Central memory CD8-positive, alpha-beta T cell (primary cell): ENCODE data around the gene DPP3.

Experiments
- ATAC-seq: fragments of 150-1000 bp; cut with Tn5 transposase; replicated peaks from 2 replicates; pipeline ENCODE4 v1.10.0; 2022; ENCODE audit warnings: mild to moderate bottlenecking, moderate FRiP score, moderate number of reproducible peaks; ENCODE audit not compliant: poor library complexity, severe bottlenecking; ENCODE audit errors: extremely low read depth
- DNase-seq, 2 donors: peaks; one replicate each; pipeline ENCODE4 v3.0.0; 2021; ENCODE audit warnings: low spot score in 2 of 2
- H3K27ac Mint-ChIP-seq: one replicate; pipeline ENCODE4 v1.8.0; 2022; ENCODE audit warnings: low read depth, mild to moderate bottlenecking, moderate library complexity, mixed read lengths
- H3K27me3 Mint-ChIP-seq: one replicate; pipeline ENCODE4 v1.8.0; 2022; ENCODE audit warnings: mixed read lengths
- H3K36me3 Mint-ChIP-seq: one replicate; pipeline ENCODE4 v1.8.0; 2022; ENCODE audit warnings: mild to moderate bottlenecking, moderate library complexity, mixed read lengths; ENCODE audit not compliant: insufficient read depth
- H3K4me1 Mint-ChIP-seq: one replicate; pipeline ENCODE4 v1.8.0; 2022; ENCODE audit warnings: mixed read lengths
- H3K4me3 Mint-ChIP-seq: one replicate; pipeline ENCODE4 v1.8.0; 2022; ENCODE audit warnings: mild to moderate bottlenecking, moderate library complexity, mixed read lengths
- H3K9me3 Mint-ChIP-seq: one replicate; pipeline ENCODE4 v1.8.0; 2022; ENCODE audit warnings: mixed read lengths

DPP3 gene

GRCh38 chr11:66477263-66478201 is 2.7 kb upstream of the DPP3 start:
- Mint-ChIP-seq H3K27ac (no peak overlapping the region), H3K9me3 (no peaks in the 10 kb centered on the region), H3K4me3 (no peak overlapping the region), H3K27me3 (no peaks in the 10 kb centered on the region), H3K4me1 (peaks cover 29% of the 10 kb centered on the region), H3K36me3 (peaks cover 10% of the 10 kb centered on the region)
- no peak for DNase-seq
- ATAC-seq, result no peak

GRCh38 chr11:66478729-66479393 is 1.4 kb upstream of the DPP3 start:
- DNase-seq, result no peak
- peaks cover 14% of the 10 kb centered on the region for H3K36me3 Mint-ChIP-seq
- no peaks in the 10 kb centered on the region for H3K27me3 Mint-ChIP-seq
- H3K4me3 Mint-ChIP-seq, result peak overlapping the region; percentile 89
- peak overlapping the region; percentile 65 for H3K27ac Mint-ChIP-seq
- ATAC-seq, result no peak
- no peaks in the 10 kb centered on the region for H3K9me3 Mint-ChIP-seq
- H3K4me1 Mint-ChIP-seq, result peaks cover 30% of the 10 kb centered on the region

GRCh38 chr11:66479394-66480116 is 679 bp upstream of the DPP3 start:
- ATAC-seq (no peak), DNase-seq (no peak)
- H3K27ac Mint-ChIP-seq, result peak overlapping the region; percentile 65
- H3K4me3 Mint-ChIP-seq, result peak overlapping the region; percentile 89
- peaks cover 9% of the 10 kb centered on the region for H3K36me3 Mint-ChIP-seq
- no peaks in the 10 kb centered on the region for H3K9me3 Mint-ChIP-seq
- peaks cover 30% of the 10 kb centered on the region for H3K4me1 Mint-ChIP-seq
- H3K27me3 Mint-ChIP-seq, result no peaks in the 10 kb centered on the region

DNA sequence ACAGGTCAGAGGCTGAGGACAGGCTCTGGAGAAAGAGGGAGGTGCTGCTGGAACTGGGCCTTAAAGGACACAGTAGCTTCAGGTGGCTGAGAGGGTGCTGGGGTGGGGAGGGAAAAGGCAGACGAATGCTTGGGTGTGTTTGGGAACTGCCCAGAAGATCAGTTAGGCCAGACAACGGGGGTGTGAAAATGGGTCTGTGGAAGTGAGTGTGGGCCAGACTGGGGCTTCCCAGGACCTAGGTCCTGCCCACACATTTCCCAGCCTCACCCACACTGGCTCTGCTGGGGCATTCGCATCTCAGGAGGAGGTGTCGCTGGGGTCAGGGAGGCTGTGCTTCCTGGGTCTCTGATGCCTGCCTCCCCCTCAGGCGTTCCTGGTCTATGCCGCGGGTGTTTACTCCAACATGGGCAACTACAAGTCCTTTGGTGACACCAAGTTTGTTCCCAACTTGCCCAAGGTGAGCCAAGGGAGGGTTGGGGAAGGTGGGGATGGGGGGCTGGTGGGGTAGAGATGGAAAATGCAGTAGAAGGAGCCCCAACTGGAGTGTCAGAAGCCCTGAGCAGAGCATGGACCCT is 4.7 kb downstream of the DPP3 start:
- H3K36me3 Mint-ChIP-seq, result peaks cover 10% of the 10 kb centered on the region
- H3K4me3 Mint-ChIP-seq, result no peak overlapping the region
- ATAC-seq (no peak), DNase-seq (no peak)
- H3K27ac Mint-ChIP-seq, result no peak overlapping the region
- H3K9me3 Mint-ChIP-seq, result no peaks in the 10 kb centered on the region
- H3K4me1 Mint-ChIP-seq, result peaks cover 6% of the 10 kb centered on the region
- H3K27me3 Mint-ChIP-seq, result no peaks in the 10 kb centered on the region

DNA sequence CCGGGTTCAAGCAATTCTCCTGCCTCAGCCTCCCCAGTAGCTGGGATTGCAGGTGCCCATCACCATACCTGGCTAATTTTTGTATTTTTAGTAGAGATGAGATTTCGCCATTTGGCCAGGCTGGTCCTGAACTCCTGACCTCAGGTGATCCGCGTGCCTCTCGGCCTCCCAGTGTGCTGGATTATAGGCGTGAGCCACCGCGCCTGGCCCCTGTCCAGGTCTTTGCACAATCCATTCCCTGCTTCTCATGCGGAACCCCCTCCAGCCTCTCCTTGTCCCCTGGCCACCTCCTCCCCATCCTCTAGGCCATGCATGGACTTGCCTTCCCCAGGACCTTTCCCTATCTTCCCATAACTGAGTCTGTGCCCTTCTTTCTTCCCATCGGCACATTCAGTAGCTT is 8.7 kb downstream of the DPP3 start:
- Mint-ChIP-seq H3K4me3 (no peak overlapping the region), H3K4me1 (no peaks in the 10 kb centered on the region), H3K9me3 (no peaks in the 10 kb centered on the region), H3K27me3 (no peaks in the 10 kb centered on the region), H3K36me3 (peaks cover 10% of the 10 kb centered on the region), H3K27ac (no peak overlapping the region)
- ATAC-seq (no peak), DNase-seq (no peak)

- ATAC-seq (no peak), DNase-seq (no peak)
- Mint-ChIP-seq H3K27ac (no peak overlapping the region), H3K9me3 (no peaks in the 10 kb centered on the region), H3K27me3 (no peaks in the 10 kb centered on the region), H3K36me3 (peaks cover 10% of the 10 kb centered on the region), H3K4me3 (no peak overlapping the region), H3K4me1 (no peaks in the 10 kb centered on the region)
Observed at GRCh38 chr11:66489636-66490035, 9.4 kb downstream of the DPP3 start.

GRCh38 chr11:66491315-66491935 is 11.2 kb downstream of the DPP3 start:
- H3K4me3 Mint-ChIP-seq, result no peak overlapping the region
- no peak overlapping the region for H3K27ac Mint-ChIP-seq
- H3K9me3 Mint-ChIP-seq, result no peaks in the 10 kb centered on the region
- peaks cover 10% of the 10 kb centered on the region for H3K36me3 Mint-ChIP-seq
- H3K27me3 Mint-ChIP-seq, result no peaks in the 10 kb centered on the region
- DNase-seq (no peak), ATAC-seq (no peak)
- no peaks in the 10 kb centered on the region for H3K4me1 Mint-ChIP-seq

DNA sequence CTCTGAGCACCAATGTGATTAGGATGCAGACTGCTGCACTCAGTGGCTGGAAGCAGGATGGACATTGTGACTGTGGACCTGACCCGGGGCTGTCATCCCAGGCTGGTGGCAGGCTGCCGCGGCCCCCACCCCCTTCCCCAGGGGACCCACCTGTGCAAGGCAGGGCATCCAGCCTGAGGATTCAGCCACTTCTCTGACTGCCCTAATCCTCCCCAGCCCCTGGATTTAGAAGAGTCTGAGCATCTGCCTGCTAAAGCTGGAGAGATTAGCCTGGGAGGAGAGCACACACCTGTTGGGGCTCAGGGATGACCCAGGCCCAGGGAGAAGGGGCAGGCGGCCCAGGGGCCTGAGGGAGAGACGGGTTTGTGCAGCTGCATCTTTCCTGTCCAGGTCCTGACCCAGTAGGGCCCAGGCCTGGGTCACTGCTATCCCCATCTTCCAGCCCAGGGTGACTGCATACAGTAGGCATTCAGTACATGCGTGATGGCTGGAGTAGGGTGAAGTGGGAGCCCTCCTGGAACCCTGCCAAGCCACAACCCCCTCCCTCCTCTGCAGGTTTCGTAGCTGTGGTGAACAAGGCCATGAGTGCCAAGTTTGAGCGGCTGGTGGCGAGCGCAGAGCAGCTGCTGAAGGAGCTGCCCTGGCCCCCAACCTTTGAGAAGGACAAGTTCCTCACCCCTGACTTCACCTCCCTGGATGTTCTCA is 12.1 kb downstream of the DPP3 start:
- no peak for DNase-seq
- H3K36me3 Mint-ChIP-seq, result peaks cover 15% of the 10 kb centered on the region
- no peak for ATAC-seq
- no peak overlapping the region for H3K27ac Mint-ChIP-seq
- H3K9me3 Mint-ChIP-seq, result no peaks in the 10 kb centered on the region
- H3K27me3 Mint-ChIP-seq, result no peaks in the 10 kb centered on the region
- H3K4me1 Mint-ChIP-seq, result no peaks in the 10 kb centered on the region
- H3K4me3 Mint-ChIP-seq, result no peak overlapping the region

- Mint-ChIP-seq H3K9me3 (no peaks in the 10 kb centered on the region), H3K4me1 (no peaks in the 10 kb centered on the region), H3K27me3 (no peaks in the 10 kb centered on the region), H3K36me3 (peaks cover 17% of the 10 kb centered on the region), H3K4me3 (no peak overlapping the region), H3K27ac (no peak overlapping the region)
- ATAC-seq (no peak), DNase-seq (no peak)
Observed at GRCh38 chr11:66493130-66493529, 12.9 kb downstream of the DPP3 start.

DNA sequence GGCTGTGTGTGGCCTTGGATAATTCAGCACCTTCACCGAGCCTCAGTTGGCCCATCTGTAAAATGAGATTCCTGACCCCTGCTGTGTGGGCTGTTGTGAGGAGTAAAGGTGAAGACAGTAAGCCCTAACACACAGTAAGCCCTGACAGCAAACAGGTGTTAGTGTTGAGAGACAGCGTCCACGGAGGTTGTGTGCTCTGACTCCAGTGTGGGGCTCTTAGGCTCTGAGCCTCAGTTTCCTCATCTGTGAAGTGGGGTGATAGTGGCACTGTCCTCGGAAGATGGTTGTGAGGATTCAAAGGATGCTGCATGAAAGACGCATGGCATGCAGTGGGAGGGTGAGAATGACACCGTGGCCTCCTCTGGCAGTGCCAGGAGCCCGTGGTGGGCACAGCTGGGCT is 14.2 kb downstream of the DPP3 start:
- Mint-ChIP-seq H3K9me3 (no peaks in the 10 kb centered on the region), H3K36me3 (peaks cover 23% of the 10 kb centered on the region), H3K4me3 (no peak overlapping the region), H3K4me1 (no peaks in the 10 kb centered on the region), H3K27ac (no peak overlapping the region), H3K27me3 (no peaks in the 10 kb centered on the region)
- ATAC-seq (no peak), DNase-seq (no peak)

- Mint-ChIP-seq H3K36me3 (peaks cover 24% of the 10 kb centered on the region), H3K4me1 (no peaks in the 10 kb centered on the region), H3K9me3 (no peaks in the 10 kb centered on the region), H3K4me3 (no peak overlapping the region), H3K27ac (no peak overlapping the region), H3K27me3 (no peaks in the 10 kb centered on the region)
- DNase-seq, result no peak
- ATAC-seq, result no peak
Observed at GRCh38 chr11:66494935-66495334, 14.7 kb downstream of the DPP3 start.
